HepG2 (cell line): ENCODE data around the gene EPHX1. TPM values are rescaled to one million over a fixed set of nuclear protein-coding genes. Genes with fewer than 3 reads are reported as not detected.

Experiments used
- ATRX ChIP-seq: sonication (generic); formaldehyde crosslinking; IDR thresholded peaks from 2 replicates; pipeline ENCODE4 v1.4.0; 2020; ENCODE audit warnings: missing genetic modification reagents, borderline replicate concordance
- GABPA ChIP-seq, 2 experiments: IDR thresholded peaks; 2 replicates each; pipeline ENCODE4 v1.6.1; 2011 to 2016; ENCODE audit warnings: low read depth in 2 of 2, low read length in 1 of 2, missing biosample characterization in 1 of 2, missing genetic modification characterization in 1 of 2
- GLMP ChIP-seq: sonication (generic); formaldehyde crosslinking; IDR thresholded peaks from 2 replicates; pipeline ENCODE4 v1.9.0; 2021; ENCODE audit warnings: missing genetic modification reagents, mild to moderate bottlenecking, borderline replicate concordance
- HOXD1 ChIP-seq: sonication (generic); formaldehyde crosslinking; IDR thresholded peaks from 2 replicates; pipeline ENCODE4 v1.5.0; 2020; ENCODE audit warnings: missing genetic modification reagents
- LCORL ChIP-seq, 2 experiments: fragments of 450-650 bp in 1 of 2; sonication (generic) in 1 of 2; formaldehyde crosslinking in 1 of 2; IDR thresholded peaks; 2 replicates each; pipeline versions ENCODE4 v1.5.0 to v1.6.1; 2017 to 2020; ENCODE audit warnings: antibody characterized with exemption in 1 of 2, missing genetic modification reagents in 1 of 2
- NFYC ChIP-seq: IDR thresholded peaks from 2 replicates; pipeline ENCODE4 v1.6.1; 2016; ENCODE audit warnings: missing genetic modification reagents, missing compliant biosample characterization
- RAD51 ChIP-seq: fragments of 450-650 bp; IDR thresholded peaks from 2 replicates; pipeline ENCODE4 v1.6.1; 2016; ENCODE audit warnings: borderline replicate concordance
- SMAD3 ChIP-seq: sonication (generic); formaldehyde crosslinking; IDR thresholded peaks from 2 replicates; pipeline ENCODE4 v1.4.0; 2020; ENCODE audit warnings: missing genetic modification reagents
- TBX2 ChIP-seq: sonication (generic); formaldehyde crosslinking; IDR thresholded peaks from 2 replicates; pipeline ENCODE4 v1.5.0; 2020; ENCODE audit warnings: missing genetic modification reagents, mild to moderate bottlenecking, borderline replicate concordance
- ZNF33B ChIP-seq: sonication (generic); formaldehyde crosslinking; IDR thresholded peaks from 2 replicates; pipeline ENCODE4 v1.5.1; 2020; ENCODE audit warnings: mild to moderate bottlenecking, missing genetic modification reagents
- ZNF44 ChIP-seq: sonication (generic); formaldehyde crosslinking; IDR thresholded peaks from 2 replicates; pipeline ENCODE4 v1.5.1; 2020; ENCODE audit warnings: mild to moderate bottlenecking, missing genetic modification reagents
- ZNF616 ChIP-seq: sonication (generic); formaldehyde crosslinking; IDR thresholded peaks from 2 replicates; pipeline ENCODE4 v1.5.0; 2020; ENCODE audit warnings: low read depth, mild to moderate bottlenecking, missing genetic modification reagents
- ZNF672 ChIP-seq: sonication (generic); formaldehyde crosslinking; IDR thresholded peaks from 2 replicates; pipeline ENCODE4 v1.8.1; 2022; ENCODE audit warnings: missing genetic modification reagents
- ZNF678 ChIP-seq: sonication (generic); formaldehyde crosslinking; IDR thresholded peaks from 2 replicates; pipeline ENCODE4 v1.4.0; 2020; ENCODE audit warnings: mild to moderate bottlenecking, missing genetic modification reagents
- polyA plus RNA-seq, 8 experiments: library from polyadenylated mRNA; depleted of rRNA in 3 of 8; stranded (reverse) in 7 of 8; unstranded in 1 of 8; fragments of >200 nt; fragmentation: Illumina TruSeq in 4 of 8; extraction: Trizol in 4 of 8; gene quantifications; 2 replicates each; pipeline versions ENCODE4 v1.2.1 to v1.2.3, GENCODE V29; 2011 to 2016; ENCODE audit warnings: low read depth in 4 of 8, missing spikeins in 1 of 8, mixed read lengths in 1 of 8; ENCODE audit not compliant: insufficient read depth in 1 of 8
- total RNA-seq, 5 experiments: library from RNA; depleted of rRNA; stranded (reverse); fragments of >200 nt; fragmentation: Illumina TruSeq; extraction: Trizol; gene quantifications; 2 replicates each; pipeline ENCODE4 v1.2.3, GENCODE V29; 2016; ENCODE audit warnings: low read depth in 1 of 5
- TF ChIP-seq, protein P1 (sequence below): IDR thresholded peaks from 2 replicates; pipeline ENCODE4 v1.6.1; 2012; ENCODE audit warnings: low read length, improper control_type of control experiment
- TF ChIP-seq, protein P2 (sequence below): sonication (generic); formaldehyde crosslinking; IDR thresholded peaks from 2 replicates; pipeline ENCODE4 v1.5.1; 2020; ENCODE audit warnings: missing genetic modification reagents, mild to moderate bottlenecking, borderline replicate concordance
- TF ChIP-seq, protein P3 (sequence below): sonication (generic); formaldehyde crosslinking; IDR thresholded peaks from 2 replicates; pipeline ENCODE4 v1.5.1; 2020; ENCODE audit warnings: missing genetic modification reagents, mild to moderate bottlenecking, borderline replicate concordance
- TF ChIP-seq, protein P4 (sequence below): sonication (generic); formaldehyde crosslinking; IDR thresholded peaks from 2 replicates; pipeline ENCODE4 v1.5.1; 2020; ENCODE audit warnings: missing genetic modification reagents, mild to moderate bottlenecking, borderline replicate concordance

EPHX1 gene
- total and polyA plus RNA-seq, 2 of the 13 experiments (the other 11 are each of a cell fraction or from before 2014, with no cell fraction given), result 27.7 to 36.5 TPM

GRCh38 chr1:225825078-225825477 lies 15.2 kb downstream of the EPHX1 start (continued):
- TF ChIP-seq, protein P1, sequence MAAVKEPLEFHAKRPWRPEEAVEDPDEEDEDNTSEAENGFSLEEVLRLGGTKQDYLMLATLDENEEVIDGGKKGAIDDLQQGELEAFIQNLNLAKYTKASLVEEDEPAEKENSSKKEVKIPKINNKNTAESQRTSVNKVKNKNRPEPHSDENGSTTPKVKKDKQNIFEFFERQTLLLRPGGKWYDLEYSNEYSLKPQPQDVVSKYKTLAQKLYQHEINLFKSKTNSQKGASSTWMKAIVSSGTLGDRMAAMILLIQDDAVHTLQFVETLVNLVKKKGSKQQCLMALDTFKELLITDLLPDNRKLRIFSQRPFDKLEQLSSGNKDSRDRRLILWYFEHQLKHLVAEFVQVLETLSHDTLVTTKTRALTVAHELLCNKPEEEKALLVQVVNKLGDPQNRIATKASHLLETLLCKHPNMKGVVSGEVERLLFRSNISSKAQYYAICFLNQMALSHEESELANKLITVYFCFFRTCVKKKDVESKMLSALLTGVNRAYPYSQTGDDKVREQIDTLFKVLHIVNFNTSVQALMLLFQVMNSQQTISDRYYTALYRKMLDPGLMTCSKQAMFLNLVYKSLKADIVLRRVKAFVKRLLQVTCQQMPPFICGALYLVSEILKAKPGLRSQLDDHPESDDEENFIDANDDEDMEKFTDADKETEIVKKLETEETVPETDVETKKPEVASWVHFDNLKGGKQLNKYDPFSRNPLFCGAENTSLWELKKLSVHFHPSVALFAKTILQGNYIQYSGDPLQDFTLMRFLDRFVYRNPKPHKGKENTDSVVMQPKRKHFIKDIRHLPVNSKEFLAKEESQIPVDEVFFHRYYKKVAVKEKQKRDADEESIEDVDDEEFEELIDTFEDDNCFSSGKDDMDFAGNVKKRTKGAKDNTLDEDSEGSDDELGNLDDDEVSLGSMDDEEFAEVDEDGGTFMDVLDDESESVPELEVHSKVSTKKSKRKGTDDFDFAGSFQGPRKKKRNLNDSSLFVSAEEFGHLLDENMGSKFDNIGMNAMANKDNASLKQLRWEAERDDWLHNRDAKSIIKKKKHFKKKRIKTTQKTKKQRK, result no peak
- no peak for TF ChIP-seq ATRX (CRISPR knock-in tag)
- TF ChIP-seq ZNF33B, result no peak
- TF ChIP-seq LCORL (IDR thresholded peaks at IDR 0.05), result no peak
- TF ChIP-seq LCORL (CRISPR knock-in tag; IDR thresholded peaks at IDR 0.05), result peak; percentile 42; the same call in 1 of the 2 replicates
- no peak for TF ChIP-seq ZNF672 (CRISPR knock-in tag)
- TF ChIP-seq ZNF616 (CRISPR knock-in tag), result no peak
- peak; percentile 73; the same call in 1 of the 2 replicates for TF ChIP-seq HOXD1
- peak; percentile 27; the same call in 1 of the 2 replicates for TF ChIP-seq NFYC (CRISPR knock-in tag)
- TF ChIP-seq SMAD3, result no peak
- no peak for TF ChIP-seq ZNF678 (CRISPR knock-in tag)
- no peak for TF ChIP-seq ZNF44 (CRISPR knock-in tag)
- no peak for TF ChIP-seq GABPA (IDR thresholded peaks at IDR 0.05; ENCODE audit: low read depth, low read length)
- TF ChIP-seq GABPA (CRISPR knock-in tag; IDR thresholded peaks at IDR 0.05; ENCODE audit: low read depth), result no peak
- TF ChIP-seq, protein P2, sequence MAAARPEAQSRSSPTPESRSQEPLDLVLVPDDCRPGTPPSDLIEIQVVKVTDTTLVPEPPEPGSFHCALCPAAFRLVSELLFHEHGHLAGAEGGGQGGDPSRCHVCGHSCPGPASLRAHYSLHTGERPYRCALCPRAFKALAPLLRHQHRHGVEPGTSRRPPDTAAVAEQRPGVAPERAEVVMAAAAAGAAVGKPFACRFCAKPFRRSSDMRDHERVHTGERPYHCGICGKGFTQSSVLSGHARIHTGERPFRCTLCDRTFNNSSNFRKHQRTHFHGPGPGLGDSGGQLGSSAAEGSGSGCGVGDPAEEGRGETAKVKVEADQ (CRISPR knock-in tag), result peak; percentile 63; the same call in 1 of the 2 replicates
- no peak for TF ChIP-seq RAD51
- TF ChIP-seq, protein P3, sequence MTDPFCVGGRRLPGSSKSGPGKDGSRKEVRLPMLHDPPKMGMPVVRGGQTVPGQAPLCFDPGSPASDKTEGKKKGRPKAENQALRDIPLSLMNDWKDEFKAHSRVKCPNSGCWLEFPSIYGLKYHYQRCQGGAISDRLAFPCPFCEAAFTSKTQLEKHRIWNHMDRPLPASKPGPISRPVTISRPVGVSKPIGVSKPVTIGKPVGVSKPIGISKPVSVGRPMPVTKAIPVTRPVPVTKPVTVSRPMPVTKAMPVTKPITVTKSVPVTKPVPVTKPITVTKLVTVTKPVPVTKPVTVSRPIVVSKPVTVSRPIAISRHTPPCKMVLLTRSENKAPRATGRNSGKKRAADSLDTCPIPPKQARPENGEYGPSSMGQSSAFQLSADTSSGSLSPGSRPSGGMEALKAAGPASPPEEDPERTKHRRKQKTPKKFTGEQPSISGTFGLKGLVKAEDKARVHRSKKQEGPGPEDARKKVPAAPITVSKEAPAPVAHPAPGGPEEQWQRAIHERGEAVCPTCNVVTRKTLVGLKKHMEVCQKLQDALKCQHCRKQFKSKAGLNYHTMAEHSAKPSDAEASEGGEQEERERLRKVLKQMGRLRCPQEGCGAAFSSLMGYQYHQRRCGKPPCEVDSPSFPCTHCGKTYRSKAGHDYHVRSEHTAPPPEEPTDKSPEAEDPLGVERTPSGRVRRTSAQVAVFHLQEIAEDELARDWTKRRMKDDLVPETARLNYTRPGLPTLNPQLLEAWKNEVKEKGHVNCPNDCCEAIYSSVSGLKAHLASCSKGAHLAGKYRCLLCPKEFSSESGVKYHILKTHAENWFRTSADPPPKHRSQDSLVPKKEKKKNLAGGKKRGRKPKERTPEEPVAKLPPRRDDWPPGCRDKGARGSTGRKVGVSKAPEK (CRISPR knock-in tag), result no peak
- no peak for TF ChIP-seq GLMP (CRISPR knock-in tag)
- peak; percentile 58 for TF ChIP-seq TBX2 (CRISPR knock-in tag)
- TF ChIP-seq, protein P4, sequence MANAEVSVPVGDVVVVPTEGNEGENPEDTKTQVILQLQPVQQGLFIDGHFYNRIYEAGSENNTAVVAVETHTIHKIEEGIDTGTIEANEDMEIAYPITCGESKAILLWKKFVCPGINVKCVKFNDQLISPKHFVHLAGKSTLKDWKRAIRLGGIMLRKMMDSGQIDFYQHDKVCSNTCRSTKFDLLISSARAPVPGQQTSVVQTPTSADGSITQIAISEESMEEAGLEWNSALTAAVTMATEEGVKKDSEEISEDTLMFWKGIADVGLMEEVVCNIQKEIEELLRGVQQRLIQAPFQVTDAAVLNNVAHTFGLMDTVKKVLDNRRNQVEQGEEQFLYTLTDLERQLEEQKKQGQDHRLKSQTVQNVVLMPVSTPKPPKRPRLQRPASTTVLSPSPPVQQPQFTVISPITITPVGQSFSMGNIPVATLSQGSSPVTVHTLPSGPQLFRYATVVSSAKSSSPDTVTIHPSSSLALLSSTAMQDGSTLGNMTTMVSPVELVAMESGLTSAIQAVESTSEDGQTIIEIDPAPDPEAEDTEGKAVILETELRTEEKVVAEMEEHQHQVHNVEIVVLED (CRISPR knock-in tag), result 0 out of 2 replicates have a peak, but pooled peaks have one; percentile 16
